Gastroesophageal sphincter (tissue), 3 donors: Measurements from ENCODE around the gene LRCH3.
"Not testable (repeated sequence)": the region's sequence is repeated elsewhere in the genome, so short reads cannot be mapped to it uniquely, and the experiment has no call there.

Experiments used
- CTCF ChIP-seq, 4 experiments: fragments of 200-600 bp in 2 of 4; fragments of 450-650 bp in 2 of 4; sonication (generic) in 1 of 4; IDR thresholded peaks; one replicate each; pipeline ENCODE4 v1.5.1; 2017 to 2019; ENCODE audit warnings: antibody characterized with exemption in 4 of 4, mild to moderate bottlenecking in 2 of 4, moderate library complexity in 2 of 4
- EP300 ChIP-seq: sonication (generic); formaldehyde crosslinking; IDR thresholded peaks from one replicate; pipeline ENCODE4 v1.6.1; 2017; ENCODE audit warnings: antibody characterized with exemption, mild to moderate bottlenecking
- POLR2A ChIP-seq, 2 donors: fragments of 450-650 bp; IDR thresholded peaks; one replicate each; pipeline ENCODE4 v1.6.1; 2017; ENCODE audit warnings: antibody characterized with exemption in 2 of 2, mild to moderate bottlenecking in 2 of 2, moderate library complexity in 1 of 2
- POLR2AphosphoS5 ChIP-seq: sonication (generic); formaldehyde crosslinking; IDR thresholded peaks from one replicate; pipeline ENCODE4 v1.6.1; 2017; ENCODE audit warnings: antibody characterized with exemption

DNA sequence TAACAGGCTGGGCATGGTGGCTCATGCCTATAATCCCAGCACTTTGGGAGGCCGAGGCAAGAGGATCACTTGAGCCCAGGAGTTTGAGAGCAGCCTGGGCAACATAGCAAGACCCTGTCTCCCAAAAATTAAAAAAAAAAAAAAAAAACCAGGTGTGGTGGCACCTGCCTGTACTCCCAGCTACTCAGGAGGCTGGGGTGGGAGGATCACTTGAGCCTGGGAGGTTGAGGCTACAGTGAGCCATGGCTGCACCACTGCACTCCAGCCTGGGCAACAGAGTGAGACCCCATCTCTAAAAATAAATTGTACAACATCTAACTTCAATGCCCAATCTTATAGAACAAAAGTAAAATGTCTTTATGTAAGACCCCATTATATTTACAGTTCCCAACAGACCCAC, 95.0 kb downstream of the LRCH3 start:
- TF ChIP-seq CTCF (IDR thresholded peaks at IDR 0.05); POLR2AphosphoS5; POLR2A (IDR thresholded peaks at IDR 0.05); EP300: not testable (repeated sequence)
